ENCODE measurements around the gene POLR2L. TPM values are rescaled to one million over a fixed set of nuclear protein-coding genes. Genes with fewer than 3 reads are reported as not detected.
A peak's percentile ranks its signal among the peaks of the same experiment; 100 is the strongest.

POLR2L gene
- total RNA-seq, 1 experiment from 2014 or later = 211 TPM

- Histone ChIP-seq H4K20me1 (ENCODE audit: insufficient read depth) (no peaks in the 10 kb centered on the region), H3K36me3 (ENCODE audit: control insufficient read depth in 1 of 2, insufficient read depth in 2 of 2, low read length in 2 of 2) (no peaks in the 10 kb centered on the region), H3K9me2 (ENCODE audit: insufficient read depth) (no peaks in the 10 kb centered on the region), H3K4me2 (ENCODE audit: low read length) (peak overlapping the region; percentile 38), H3K27me3 (ENCODE audit: insufficient read depth, low read length) (no peaks in the 10 kb centered on the region), H2AFZ (ENCODE audit: low read depth, low read length, poor library complexity, severe bottlenecking) (no peak overlapping the region), H3K4me3 (replicated peaks in 1 of 2; ENCODE audit: low read depth in 1 of 2, low read length in 2 of 2) (no peak overlapping the region), H3K9me3 (ENCODE audit: control insufficient read depth in 1 of 2, insufficient read depth in 1 of 2, low read depth in 1 of 2, low read length in 2 of 2) (no peaks in the 10 kb centered on the region), H3K79me2 (ENCODE audit: insufficient read depth, low read length) (no peaks in the 10 kb centered on the region), H3K4me1 (ENCODE audit: control insufficient read depth in 1 of 2, insufficient read depth in 2 of 2, low read length in 2 of 2) (peaks cover 0 to 21% of the 10 kb centered on the region in 2 experiments; a peak in 3 of 4 replicates), H3K9ac (ENCODE audit: low read length) (no peak overlapping the region), H3K27ac (ENCODE audit: low read depth, low read length) (no peak overlapping the region)
- BruUV-seq (replicated peaks) = no TSS peak
- ChIA-PET POLR2A (no interaction called here), RAD21 (ENCODE audit: low non-redundant PET in 1 of 2, low total read pairs in 2 of 2, uncharacterized antibody in 2 of 2, unreplicated experiment in 2 of 2) (no interaction called here), CTCF (interaction anchor here (1.0 kb wide), 1 partner anchor 16 kb away, joined by 3 read pairs; no protein-coding TSS in a partner anchor)
- intact Hi-C loops (cut with micrococcal nuclease) = loop anchor here (10.0 kb wide), 1 partner anchor 182 kb away; no protein-coding TSS in a partner anchor
- ATAC-seq = no peak
- DNase-seq (ENCODE audit: low read depth, low spot score) = no peak
- no peak for TF ChIP-seq ATF3 (IDR thresholded peaks at IDR 0.05)
- no peak for TF ChIP-seq MAX (IDR thresholded peaks at IDR 0.05)
- TF ChIP-seq TCF7L2 (IDR thresholded peaks at IDR 0.05; ENCODE audit: borderline replicate concordance, extremely low read depth, insufficient read depth, insufficient read length) = no peak
- no peak for TF ChIP-seq SRF (IDR thresholded peaks at IDR 0.05; ENCODE audit: low read depth)
- no peak for TF ChIP-seq SIN3A (IDR thresholded peaks at IDR 0.05; ENCODE audit: low read depth)
- TF ChIP-seq YY1 (IDR thresholded peaks at IDR 0.05; ENCODE audit: extremely low read depth, insufficient replicate concordance, low read depth, low read length) = no peak
- no peak for TF ChIP-seq ZFX (IDR thresholded peaks at IDR 0.05)
- no peak for TF ChIP-seq EZH2phosphoT487 (IDR thresholded peaks at IDR 0.05; ENCODE audit: borderline replicate concordance)
- no peak for TF ChIP-seq POLR2AphosphoS5 (IDR thresholded peaks at IDR 0.05; ENCODE audit: low read depth, low read length)
- no peak for TF ChIP-seq ZNF274 (IDR thresholded peaks at IDR 0.05; ENCODE audit: low read depth, low read length)
- no peak for TF ChIP-seq REST (IDR thresholded peaks at IDR 0.05; ENCODE audit: low read depth)
- TF ChIP-seq POLR2A (IDR thresholded peaks at IDR 0.05; ENCODE audit: borderline replicate concordance, extremely low read depth, insufficient read depth, insufficient read length) = no peak
- TF ChIP-seq RAD21 (IDR thresholded peaks at IDR 0.05; ENCODE audit: low read depth) = no peak
- TF ChIP-seq CTCF (IDR thresholded peaks at IDR 0.05 in 2 of 3, conservative IDR thresholded peaks at IDR 0.05 in 1 of 3; ENCODE audit: borderline replicate concordance in 1 of 3, insufficient read depth in 1 of 3, low read depth in 2 of 3, low read length in 2 of 3) = no peak
- TF ChIP-seq JUND (IDR thresholded peaks at IDR 0.05) = no peak
Observed at GRCh38 chr11:872799-873198, 30.5 kb upstream of the POLR2L start.
